Transverse colon (tissue), 4 donors: Measurements from ENCODE around the gene TUFM. TPM values are rescaled to one million over a fixed set of nuclear protein-coding genes. Genes with fewer than 3 reads are reported as not detected.

Source experiments
- DNase-seq: peaks from one replicate; pipeline ENCODE4 v3.0.0-alpha.2; 2019
- H3K27ac ChIP-seq, 4 donors: fragments of 200-600 bp; sonication (generic); 2 replicates each; pipeline ENCODE4 v1.5.1; 2016 to 2018; ENCODE audit warnings: inconsistent platforms in 4 of 4
- H3K27me3 ChIP-seq: fragments of 200-600 bp; sonication (generic); 2 replicates; pipeline ENCODE4 v1.5.1; 2017; ENCODE audit warnings: inconsistent platforms
- H3K36me3 ChIP-seq, 4 donors: fragments of 200-600 bp; sonication (generic); 2 replicates each; pipeline ENCODE4 v1.5.1; 2017 to 2019; ENCODE audit warnings: inconsistent platforms in 4 of 4
- H3K4me1 ChIP-seq, 4 donors: fragments of 200-600 bp; sonication (generic); 2 replicates each; pipeline ENCODE4 v1.5.1; 2017 to 2020; ENCODE audit warnings: inconsistent platforms in 4 of 4
- H3K4me3 ChIP-seq, 4 donors: fragments of 200-600 bp; sonication (generic); 1 replicate in 1 of 4; 2 replicates in 3 of 4; pipeline versions ENCODE4 v1.5.1 to v1.6.1; 2017 to 2019; ENCODE audit warnings: inconsistent platforms in 4 of 4
- H3K9me3 ChIP-seq, 2 donors: fragments of 200-600 bp; sonication (generic); 2 replicates each; pipeline ENCODE4 v1.5.1; 2017 to 2019; ENCODE audit warnings: inconsistent platforms in 2 of 2
- CTCF ChIP-seq, 5 experiments: fragments of 200-600 bp in 3 of 5; fragments of 450-650 bp in 2 of 5; sonication (generic) in 3 of 5; IDR thresholded peaks; 1 replicate in 2 of 5; 2 replicates in 3 of 5; pipeline ENCODE4 v1.5.1; 2016 to 2017; ENCODE audit warnings: antibody characterized with exemption in 5 of 5, inconsistent platforms in 3 of 5, mild to moderate bottlenecking in 2 of 5, moderate library complexity in 1 of 5
- EP300 ChIP-seq: sonication (generic); formaldehyde crosslinking; IDR thresholded peaks from one replicate; pipeline ENCODE4 v1.6.1; 2017; ENCODE audit warnings: antibody characterized with exemption, low read depth
- POLR2A ChIP-seq: fragments of 450-650 bp; IDR thresholded peaks from one replicate; pipeline ENCODE4 v1.6.1; 2016; ENCODE audit warnings: antibody characterized with exemption, mild to moderate bottlenecking, moderate library complexity
- POLR2AphosphoS5 ChIP-seq, 3 donors: sonication (generic); formaldehyde crosslinking; IDR thresholded peaks; one replicate each; pipeline ENCODE4 v1.6.1; 2016; ENCODE audit warnings: antibody characterized with exemption in 3 of 3
- WGBS, 2 donors: methylation state at CpG; one replicate each; pipeline ENCODE4 v1.1.5; 2018; ENCODE audit warnings: low coverage in 1 of 2; 5-methylcytosine and 5-hydroxymethylcytosine counted together
- in situ Hi-C, 4 donors: fragments of 200-750 bp; cut with MboI; loops; one replicate each; pipeline versions ENCODE4 v1.15.0 to v1.15.1; 2017; ENCODE audit warnings: low sequenced_read_pairs in 3 of 4, low pct_ligation_motif_present in 1 of 4, low pct_unique_long_range_greater_than_20kb in 1 of 4
- intact Hi-C: fragments of 100-400 bp; cut with DNase I; formaldehyde crosslinking; loops from one replicate; pipeline ENCODE4 v1.15.1; 2023; ENCODE audit warnings: low total_unique reads
- total RNA-seq, 4 donors: library from RNA; depleted of rRNA; stranded (reverse); fragments of >200 nt; gene quantifications; one replicate each; pipeline ENCODE4 v1.1.0, GENCODE V29; 2016

Gene TUFM
- total RNA-seq, 4 donors from 2014 or later: 126 to 190 (median 143) TPM

- Histone ChIP-seq H3K4me3 (peak within 1 kb of the TSS; percentile 51 to 69 (median 58)), H3K9me3 (no peaks in the 10 kb centered on the region), H3K36me3 (no peaks in the 10 kb centered on the region), H3K4me1 (peaks cover 5 to 17% (median 13%) of the 10 kb centered on the region in 4 donors), H3K27ac (no peak within 1 kb of the TSS), H3K27me3 (peaks cover 9% of the 10 kb centered on the region)
- in situ Hi-C loops (no loop called here), intact Hi-C loops (loop anchor here (2.0 kb wide), 1 partner anchor 56 kb away; no protein-coding TSS in a partner anchor)
- 73 to 76% methylated on average over 11 to 24 of the region's 25 CpGs for WGBS, 2 donors
- DNase-seq: no peak
- TF ChIP-seq CTCF (IDR thresholded peaks at IDR 0.05): no peak
- no peak for TF ChIP-seq POLR2AphosphoS5 (IDR thresholded peaks at IDR 0.05)
- TF ChIP-seq POLR2A: no peak
- no peak for TF ChIP-seq EP300
Measured at GRCh38 chr16:28878083-28878926, 32.2 kb upstream of the TUFM start, which contains the start of gene ATP2A1. Gene ATP2A1, plus strand, starts transcription at chr16:28878488. Its CDS starts 184 bp downstream, at chr16:28878672.

- Histone ChIP-seq H3K4me1 (peaks cover 5 to 17% (median 13%) of the 10 kb centered on the region in 4 donors), H3K4me3 (no peak overlapping the region), H3K27ac (no peak overlapping the region), H3K27me3 (peaks cover 3% of the 10 kb centered on the region), H3K36me3 (no peaks in the 10 kb centered on the region), H3K9me3 (no peaks in the 10 kb centered on the region)
- TF ChIP-seq POLR2A (no peak), POLR2AphosphoS5 (IDR thresholded peaks at IDR 0.05) (no peak), CTCF (IDR thresholded peaks at IDR 0.05) (no peak), EP300 (no peak)
- no peak for DNase-seq
- intact Hi-C loops (no loop called here), in situ Hi-C loops (no loop called here)
- 73% methylated on average over 2 of the region's 2 CpGs; no CpG with 5 or more reads in 1 of the 2 donors for WGBS, 2 donors
Measured at GRCh38 chr16:28877655-28878000, 31.5 kb upstream of the TUFM start.

- intact Hi-C loops: no loop called here
Measured at GRCh38 chr16:28876973-28877654, 31.0 kb upstream of the TUFM start.

More at GRCh38 chr16:28876973-28877654, 31.0 kb upstream of the TUFM start:
- 53 to 100% methylated on average over 1 to 11 of the region's 12 CpGs for WGBS, 2 donors
- H3K27me3 ChIP-seq: no peaks in the 10 kb centered on the region
- H3K36me3 ChIP-seq: no peaks in the 10 kb centered on the region
- TF ChIP-seq POLR2AphosphoS5 (IDR thresholded peaks at IDR 0.05): no peak
- TF ChIP-seq POLR2A: no peak
- no peak for TF ChIP-seq CTCF (IDR thresholded peaks at IDR 0.05)
- no peak for TF ChIP-seq EP300
- in situ Hi-C loops: no loop called here
- H3K4me3 ChIP-seq: no peak overlapping the region
- no peaks in the 10 kb centered on the region for H3K9me3 ChIP-seq
- H3K27ac ChIP-seq: no peak overlapping the region
- peaks cover 5 to 17% (median 13%) of the 10 kb centered on the region in 4 donors for H3K4me1 ChIP-seq
- no peak for DNase-seq
